ENCODE data around the gene NFATC3.

The NFATC3 gene

DNA sequence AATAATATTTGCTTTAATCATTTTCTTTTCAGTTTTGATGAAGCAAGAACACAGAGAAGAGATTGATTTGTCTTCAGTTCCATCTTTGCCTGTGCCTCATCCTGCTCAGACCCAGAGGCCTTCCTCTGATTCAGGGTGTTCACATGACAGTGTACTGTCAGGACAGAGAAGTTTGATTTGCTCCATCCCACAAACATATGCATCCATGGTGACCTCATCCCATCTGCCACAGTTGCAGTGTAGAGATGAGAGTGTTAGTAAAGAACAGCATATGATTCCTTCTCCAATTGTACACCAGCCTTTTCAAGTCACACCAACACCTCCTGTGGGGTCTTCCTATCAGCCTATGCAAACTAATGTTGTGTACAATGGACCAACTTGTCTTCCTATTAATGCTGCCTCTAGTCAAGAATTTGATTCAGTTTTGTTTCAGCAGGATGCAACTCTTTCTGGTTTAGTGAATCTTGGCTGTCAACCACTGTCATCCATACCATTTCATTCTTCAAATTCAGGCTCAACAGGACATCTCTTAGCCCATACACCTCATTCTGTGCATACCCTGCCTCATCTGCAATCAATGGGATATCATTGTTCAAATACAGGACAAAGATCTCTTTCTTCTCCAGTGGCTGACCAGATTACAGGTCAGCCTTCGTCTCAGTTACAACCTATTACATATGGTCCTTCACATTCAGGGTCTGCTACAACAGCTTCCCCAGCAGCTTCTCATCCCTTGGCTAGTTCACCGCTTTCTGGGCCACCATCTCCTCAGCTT lies 105.8 kb downstream of the NFATC3 start:
- DNase-seq (ENCODE audit: low read depth), result no peak

DNA sequence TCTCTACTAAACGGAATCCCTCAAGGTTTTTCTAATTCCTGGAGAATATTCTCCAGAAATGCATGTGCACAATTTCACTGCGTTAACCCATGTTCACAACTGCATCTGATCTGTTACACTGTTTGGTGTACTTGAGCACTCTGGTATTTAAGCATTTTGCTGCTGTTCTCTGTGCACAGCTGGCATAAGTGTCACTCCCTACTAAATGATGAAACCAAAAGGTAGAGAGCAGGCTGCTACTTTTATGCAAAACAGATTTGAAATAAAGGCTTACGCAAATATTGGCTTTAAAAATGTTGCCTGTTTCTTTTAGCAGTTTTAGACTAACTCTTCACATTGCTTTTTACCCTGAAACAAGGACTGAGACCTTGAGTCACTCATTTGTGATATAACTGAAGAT lies 109.1 kb downstream of the NFATC3 start:
- DNase-seq (ENCODE audit: low read depth), result no peak

DNA sequence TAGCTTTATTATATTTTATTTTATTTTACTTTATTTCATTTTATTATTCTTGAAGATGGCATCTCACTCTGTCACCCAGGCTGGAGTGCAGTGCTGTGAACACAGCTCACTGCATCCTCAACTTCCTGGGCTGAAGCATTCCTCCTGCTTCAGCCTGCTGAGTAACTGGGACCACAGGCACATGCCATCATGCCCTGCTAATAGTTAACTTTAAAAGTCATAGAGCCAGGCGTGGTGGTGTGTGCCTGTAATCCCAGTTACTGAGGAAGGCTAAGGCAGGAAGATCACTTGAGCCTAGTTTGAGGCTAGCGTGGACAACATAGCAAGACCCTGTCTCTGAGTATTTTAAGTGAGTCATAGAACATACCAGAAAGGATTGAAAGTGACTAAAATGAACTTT lies 112.1 kb downstream of the NFATC3 start:
- no peak for DNase-seq (ENCODE audit: low read depth)

DNA sequence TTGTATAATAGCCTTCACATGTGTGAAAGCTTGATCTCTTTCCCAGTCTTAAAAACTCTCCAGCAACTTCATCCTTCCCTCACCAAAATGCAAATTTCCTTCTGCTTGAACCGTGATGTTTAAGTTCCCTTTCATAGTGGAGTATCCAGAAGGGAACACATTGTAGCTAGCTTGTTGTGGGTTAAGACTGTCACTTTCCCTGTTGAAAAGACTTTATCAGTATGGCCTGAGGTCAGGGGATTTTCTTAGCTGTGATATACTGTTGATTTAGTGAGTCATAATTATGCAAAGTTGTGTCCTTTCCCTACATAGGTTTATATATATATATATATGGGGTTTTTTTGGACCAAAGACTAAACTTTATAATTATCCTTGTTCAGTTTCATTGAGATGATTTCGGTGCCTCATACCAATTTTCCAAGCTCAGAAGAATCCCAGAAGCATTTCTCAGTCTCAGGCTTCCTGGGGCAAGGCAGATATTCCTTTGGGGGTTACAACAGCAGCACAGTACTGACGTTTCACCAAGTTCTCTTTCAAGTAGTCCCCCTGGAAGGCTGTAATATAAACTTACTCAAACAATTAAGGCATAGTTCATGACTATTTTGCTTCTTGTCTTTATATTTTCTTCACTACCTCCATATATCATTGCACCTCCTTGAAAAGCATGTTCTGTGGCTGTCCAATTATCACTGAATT lies 115.1 kb downstream of the NFATC3 start:
- no peak for DNase-seq (ENCODE audit: low read depth)

DNA sequence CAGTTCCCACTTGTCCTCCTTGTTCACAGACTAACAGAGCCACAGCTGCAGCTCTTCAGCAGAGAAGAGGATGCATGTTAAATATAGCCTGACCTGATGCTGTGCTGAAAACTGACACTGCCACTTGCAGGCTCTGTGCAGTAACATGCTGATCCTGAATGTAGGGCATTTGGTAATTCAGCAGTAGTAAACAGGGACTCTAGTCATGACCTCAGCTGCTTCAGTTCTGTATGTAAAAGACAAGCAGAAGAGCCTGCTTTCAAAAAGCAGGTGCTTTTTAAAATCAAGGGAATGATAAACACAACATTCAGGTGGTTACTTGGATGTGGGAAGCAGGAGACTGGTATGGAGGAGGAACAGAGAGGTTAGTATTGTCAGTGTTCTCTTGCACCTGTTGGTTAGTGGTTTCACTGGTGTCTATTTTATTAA lies 116.9 kb downstream of the NFATC3 start:
- no peak for DNase-seq (ENCODE audit: low read depth)

DNA sequence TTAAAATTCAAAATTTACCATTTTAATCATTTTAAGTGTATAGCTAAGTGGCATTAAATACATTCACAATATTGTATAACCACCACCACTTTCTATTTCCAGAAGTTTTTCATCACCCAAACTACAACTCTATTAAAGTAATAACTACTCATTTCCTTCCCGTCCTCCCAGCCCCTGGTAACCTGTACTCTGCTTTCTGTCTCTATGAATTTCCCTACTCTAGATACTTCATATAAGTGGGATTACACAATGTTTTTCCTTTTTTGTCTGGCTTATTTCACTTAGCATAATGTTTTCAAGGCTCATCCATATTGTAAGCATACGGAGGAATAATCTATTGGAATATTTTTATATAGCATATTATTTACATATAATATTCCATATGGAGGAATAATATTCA lies 121.1 kb downstream of the NFATC3 start:
- DNase-seq (ENCODE audit: low read depth), result no peak

DNA sequence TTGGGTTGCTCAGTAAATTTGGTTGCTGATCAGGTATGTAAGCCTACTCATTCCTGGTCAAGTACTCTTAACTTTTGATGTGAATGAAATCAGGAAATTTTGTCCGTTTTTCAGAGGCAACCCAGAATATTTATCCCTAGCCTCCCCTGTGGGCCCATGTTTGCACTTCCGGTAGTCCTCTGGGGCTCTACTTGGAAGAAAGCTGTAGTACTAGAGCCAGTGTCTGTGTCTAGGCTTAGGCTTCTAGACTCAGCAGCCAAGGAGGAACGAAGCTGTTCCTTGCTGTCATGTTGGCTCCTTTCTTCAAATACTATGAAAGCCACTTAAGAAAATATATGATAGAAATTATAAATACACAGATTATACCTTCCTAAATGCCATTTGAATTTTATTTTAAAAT lies 129.6 kb downstream of the NFATC3 start:
- no peak for DNase-seq (ENCODE audit: low read depth)

DNA sequence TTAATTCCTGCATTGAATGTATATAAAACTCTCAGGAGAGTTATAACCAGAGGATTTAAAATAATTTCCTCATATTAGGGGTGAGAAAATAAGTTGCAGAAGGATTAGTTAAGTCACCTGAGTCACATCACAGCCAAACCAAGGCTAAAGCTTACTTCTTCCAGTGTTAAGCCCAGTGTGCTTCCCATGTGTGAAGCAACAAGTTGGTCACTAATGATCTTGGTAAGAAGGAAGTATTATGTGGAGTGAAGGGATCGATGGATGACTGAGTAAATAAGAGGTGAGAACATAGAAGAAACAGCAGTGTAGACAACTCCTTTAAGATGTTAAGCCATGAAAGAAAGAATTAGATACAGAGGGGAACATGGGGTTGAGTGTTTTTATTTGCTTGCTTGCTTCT lies 130.1 kb downstream of the NFATC3 start:
- no peak for DNase-seq (ENCODE audit: low read depth)

DNA sequence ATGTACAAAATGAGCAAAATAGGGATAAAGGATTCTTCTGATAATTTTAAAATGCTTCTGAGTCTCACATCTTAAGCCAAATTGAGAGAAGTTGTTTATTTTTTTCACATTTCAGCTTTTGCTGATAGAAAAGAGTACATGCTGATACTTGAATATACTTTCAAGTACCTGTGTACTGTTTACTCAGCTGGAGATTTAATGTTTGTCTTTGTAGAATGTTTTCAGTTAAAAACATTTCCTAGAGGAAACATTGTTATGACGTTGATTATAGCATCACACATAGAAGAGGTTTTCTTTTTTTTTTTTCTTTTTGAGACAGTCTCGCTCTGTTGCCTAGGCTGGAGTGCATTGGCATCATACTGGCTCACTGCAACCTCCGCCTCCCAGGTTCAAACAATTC lies 131.1 kb downstream of the NFATC3 start:
- no peak for DNase-seq (ENCODE audit: low read depth)

DNA sequence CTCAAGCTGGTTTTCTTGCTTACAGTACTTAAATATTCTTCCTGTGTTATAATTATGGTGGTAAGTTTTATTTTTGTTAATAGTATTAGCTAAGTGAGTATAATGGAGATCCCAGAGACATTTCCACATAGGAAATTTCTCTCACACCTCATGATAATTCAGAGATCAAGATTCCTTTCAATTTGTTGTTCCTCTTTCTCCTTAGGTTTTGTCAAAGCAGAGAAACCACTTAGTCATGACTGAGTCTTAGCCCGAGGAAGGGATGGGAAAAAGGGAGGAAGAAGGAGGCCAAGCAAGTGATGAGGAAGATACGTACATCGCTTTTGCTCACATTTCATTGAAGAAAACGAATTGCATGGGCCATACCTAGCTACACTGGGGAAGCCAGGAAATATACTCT lies 132.3 kb downstream of the NFATC3 start:
- DNase-seq (ENCODE audit: low read depth), result no peak

DNA sequence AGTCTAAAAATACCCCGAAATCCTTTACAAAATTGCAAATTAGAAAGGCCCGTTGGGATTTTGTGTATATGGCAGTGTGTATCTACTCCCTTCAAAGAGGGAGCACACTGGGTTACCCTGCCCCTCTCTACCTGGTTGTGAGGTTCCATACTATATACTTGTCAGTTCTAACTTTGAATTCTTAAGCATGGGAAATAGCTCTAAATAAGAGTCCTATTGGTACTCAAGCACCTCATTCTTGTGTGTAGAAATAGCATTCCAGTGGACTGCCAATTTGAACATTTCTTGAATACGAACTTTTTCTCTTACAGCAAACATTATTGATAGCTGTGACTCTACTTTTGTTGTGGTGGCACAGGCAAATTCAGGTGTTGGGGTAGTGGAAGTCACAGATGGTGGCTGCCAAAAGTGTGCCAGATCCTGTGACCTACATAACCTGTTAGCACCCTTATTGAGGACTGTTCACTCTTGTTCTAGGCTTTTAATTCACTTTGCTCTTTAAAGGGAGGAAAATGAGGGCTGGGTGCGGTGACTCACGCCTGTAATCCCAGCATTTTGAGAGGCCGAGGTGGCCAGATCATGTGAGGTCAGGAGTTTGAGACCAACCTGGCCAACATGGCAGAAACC lies 134.7 kb downstream of the NFATC3 start:
- DNase-seq (ENCODE audit: low read depth), result no peak

DNA sequence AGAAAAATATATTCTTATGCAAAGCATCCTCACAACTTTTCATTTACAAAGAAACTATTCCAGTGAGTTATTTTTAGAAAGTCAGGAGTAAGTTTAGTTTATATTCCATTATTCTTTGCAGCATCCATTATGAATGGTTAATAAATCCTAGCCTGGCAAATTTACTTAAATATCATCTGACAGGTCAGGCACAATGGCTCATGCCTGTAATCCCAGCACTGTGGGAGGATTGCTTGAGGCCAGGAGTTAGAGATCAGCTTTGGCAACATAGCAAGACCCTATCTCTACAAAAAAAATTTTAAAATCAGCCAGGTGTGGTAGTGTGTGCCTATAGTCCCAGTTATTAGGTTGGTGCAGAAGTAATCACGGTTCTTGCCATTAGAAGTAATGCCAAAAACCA lies 137.9 kb downstream of the NFATC3 start:
- no peak for DNase-seq (ENCODE audit: low read depth)

DNA sequence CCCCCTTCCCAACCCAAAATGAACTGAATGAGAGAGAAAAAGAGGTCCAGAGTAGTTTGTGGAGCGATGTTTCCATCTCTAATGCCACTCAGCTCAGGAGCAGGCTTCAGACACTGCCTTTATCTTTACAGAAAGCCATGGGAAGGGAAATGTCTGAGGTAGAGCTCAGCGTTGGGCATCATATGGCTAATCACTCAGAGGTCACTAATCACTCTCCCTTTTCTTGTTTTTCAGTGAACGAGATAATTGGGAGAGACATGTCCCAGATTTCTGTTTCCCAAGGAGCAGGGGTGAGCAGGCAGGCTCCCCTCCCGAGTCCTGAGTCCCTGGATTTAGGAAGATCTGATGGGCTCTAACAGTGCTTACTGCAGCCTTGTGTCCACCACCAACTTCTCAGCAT lies 140.9 kb downstream of the NFATC3 start:
- DNase-seq (ENCODE audit: low read depth), result no peak

DNA sequence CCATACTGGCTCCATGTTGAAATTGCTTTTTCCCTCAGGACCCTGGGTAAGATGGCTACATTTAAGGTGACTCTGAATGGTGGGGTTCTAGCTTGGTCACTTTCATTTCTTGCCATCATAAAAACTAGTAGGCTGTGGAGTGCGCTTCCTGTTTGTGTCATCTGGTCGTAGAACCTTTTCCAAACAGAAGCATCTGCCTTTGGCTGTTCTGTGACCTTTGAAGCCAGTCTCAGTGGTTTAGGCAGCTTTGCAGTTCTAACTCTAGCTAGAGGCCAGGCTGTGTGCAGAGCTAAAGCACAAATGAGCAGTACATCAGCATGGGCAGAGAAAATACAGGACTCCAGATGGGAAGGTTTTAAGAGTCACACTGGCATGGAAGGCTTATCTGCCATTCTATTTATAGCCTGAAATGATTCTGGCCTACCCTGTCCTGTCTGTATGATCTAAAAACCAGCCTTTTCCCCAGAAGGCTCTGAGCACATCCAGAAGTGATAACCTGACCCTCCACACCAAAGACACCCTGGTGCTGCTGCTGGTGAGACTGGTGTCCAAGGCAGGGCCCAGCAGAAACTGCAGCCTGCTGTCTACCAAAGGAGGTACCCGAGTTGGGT lies 142.1 kb downstream of the NFATC3 start:
- DNase-seq (ENCODE audit: low read depth), result no peak

DNA sequence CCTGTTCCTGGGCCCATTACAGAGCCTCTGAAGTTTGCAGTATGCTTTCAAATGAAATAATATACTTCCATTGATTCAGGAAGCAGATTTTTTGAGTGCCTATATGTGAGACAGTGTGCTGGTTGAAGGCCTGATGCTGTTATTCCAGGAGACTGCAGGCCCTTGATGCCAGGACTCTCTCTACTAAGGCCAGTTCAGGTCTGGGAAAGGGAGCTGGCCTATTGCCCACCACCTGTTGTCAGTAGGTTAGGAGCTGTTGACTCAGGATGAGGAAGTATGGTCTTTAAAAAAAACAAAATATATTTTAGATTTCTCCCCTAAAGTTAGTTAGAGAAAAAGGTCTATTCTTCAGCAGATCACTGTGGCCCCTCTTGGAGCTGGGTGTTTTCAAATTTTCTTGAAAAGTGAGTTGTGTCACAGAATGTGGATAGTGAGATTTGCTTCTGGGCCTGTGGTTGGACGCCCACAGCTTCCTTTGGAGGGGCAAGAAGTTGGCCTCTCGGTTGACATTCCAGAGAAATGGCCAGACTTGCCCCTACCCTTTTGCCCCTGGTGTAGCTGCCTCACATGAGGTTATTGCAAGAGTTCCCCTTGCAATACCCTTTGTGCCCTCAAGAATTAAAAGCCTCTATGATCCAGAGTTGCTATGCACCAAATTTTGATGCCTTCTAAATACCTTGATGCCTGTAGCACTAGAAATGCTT lies 142.8 kb downstream of the NFATC3 start:
- no peak for DNase-seq (ENCODE audit: low read depth)

DNA sequence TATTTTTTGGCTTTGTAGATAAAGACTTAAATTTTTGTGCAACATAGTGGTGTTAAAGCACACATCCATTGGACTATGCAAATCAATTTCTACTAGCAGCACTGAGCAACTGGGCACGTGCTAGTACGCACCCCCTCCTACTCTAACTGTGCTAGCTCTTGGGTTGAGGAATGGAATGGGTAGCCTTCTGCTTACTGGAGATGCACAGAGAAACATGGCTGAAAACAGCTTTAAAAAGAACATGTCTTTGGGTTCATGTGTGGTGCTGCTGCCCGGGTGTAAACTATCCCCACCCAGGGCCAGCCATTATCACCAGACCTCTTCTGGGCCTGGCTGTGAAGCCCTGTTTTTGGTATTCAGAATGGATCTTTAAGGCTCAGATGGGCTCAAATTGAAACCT lies 143.5 kb downstream of the NFATC3 start:
- no peak for DNase-seq (ENCODE audit: low read depth)

DNA sequence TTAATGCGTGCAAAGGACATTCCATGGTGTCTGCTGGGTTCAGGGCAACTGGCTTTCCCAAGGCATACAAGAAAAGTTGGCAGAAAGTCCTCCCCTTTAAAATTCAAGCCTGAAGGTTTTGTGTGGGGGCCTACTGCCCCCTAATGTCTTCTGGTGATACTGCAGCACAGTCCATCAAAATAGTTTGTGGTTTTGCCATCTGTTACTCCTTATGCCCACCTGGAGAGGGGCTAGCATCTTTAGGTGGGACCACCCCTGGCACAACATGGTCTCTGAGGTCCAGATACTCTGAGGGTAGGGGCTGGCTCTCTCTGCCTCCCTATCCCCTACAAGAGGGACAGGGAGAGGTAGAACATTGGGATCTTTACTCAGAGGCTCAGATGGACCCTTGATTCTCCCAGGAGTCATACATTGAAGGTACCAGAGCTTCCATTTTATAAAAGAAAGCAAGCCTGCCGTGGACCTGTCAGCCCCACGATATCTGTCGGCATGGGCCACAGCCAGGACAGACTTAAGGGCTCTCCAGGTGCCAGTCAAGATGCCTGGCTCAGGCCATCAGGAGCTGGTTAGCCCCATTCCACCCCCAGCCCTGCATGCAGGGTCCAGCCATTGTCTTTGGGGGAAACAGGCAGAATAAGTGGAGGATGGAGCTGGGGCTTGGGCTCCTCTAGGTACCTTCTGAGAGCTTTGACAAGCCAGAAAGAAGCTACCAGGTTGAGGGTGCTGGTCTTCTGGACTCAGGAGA lies 144.4 kb downstream of the NFATC3 start:
- no peak for DNase-seq (ENCODE audit: low read depth)

DNA sequence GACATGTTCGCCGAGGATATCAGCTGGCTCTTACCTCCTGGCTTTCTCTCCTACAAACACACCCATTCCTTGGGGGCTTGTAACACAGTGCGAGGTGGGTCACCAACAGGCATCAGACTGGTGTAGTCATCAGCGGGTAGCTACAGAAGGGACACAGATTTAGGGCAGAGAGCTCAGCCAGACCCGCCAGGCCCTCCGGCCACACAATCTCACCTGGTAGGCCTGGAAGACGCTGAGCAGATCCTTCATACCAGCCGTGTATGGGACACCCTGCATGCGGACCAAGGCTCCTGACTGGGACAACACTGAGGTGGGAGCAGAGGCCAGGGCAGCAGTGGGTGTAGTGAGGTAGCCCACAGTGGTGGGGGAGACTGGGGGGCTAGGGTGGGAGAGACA lies 145.0 kb downstream of the NFATC3 start:
- DNase-seq (ENCODE audit: low read depth), result no peak

DNA sequence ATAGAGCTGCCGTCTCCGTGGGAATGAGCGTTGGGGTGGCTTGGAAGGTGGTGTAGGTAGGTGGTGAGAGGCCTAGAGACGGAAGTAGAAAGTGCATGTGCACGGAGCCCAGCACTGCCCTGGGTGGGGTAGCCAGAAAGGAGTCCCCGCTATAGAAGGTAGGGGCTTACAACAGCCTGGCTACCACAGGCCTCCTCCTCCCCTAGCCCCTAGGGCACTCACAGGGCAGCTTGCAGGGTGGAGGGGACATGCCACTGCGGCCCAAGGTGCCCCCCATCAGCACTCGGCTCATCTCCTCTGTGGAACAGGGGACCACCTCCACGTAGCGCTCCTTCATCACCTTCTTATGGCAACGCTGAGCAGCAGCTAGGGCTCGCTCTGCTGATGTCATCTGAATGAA lies 145.8 kb downstream of the NFATC3 start:
- DNase-seq (ENCODE audit: low read depth), result no peak

DNA sequence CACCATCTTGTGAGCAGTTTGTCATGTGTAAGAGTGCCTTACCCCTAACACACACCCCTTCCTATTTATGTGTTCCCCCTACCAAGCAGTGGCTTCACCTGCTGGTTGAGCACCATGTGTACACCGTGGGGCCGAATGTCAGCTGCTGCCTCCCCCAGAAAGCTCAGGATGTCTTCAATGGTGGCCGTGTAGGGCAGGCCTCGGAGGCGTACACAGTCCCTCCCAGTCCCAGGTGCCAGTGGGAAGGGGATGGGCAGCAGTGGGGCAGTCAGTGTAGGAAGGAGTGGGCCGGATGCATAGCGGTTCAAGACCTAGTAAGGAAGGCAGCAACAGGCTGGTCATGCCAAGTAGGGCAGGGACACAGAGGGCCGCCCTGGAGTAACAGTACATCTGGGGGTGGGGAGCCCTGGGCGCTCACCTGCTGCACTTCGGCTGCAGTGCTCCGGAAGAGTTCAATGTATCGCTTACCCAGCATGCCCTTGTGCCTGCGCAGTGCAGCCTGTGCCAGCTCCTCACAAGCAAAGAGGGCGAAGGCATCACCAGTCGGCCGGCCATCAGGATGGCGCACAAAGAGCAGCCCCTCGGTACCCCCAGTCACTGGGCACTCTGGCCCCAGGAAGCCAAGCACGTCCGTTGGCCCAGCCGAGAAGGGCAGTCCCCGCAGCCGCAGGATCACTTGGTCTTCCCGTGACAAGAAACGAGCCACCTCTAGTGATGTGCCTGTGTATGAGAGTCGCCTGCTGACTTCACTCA lies 146.4 kb downstream of the NFATC3 start:
- DNase-seq (ENCODE audit: low read depth), result no peak

DNA sequence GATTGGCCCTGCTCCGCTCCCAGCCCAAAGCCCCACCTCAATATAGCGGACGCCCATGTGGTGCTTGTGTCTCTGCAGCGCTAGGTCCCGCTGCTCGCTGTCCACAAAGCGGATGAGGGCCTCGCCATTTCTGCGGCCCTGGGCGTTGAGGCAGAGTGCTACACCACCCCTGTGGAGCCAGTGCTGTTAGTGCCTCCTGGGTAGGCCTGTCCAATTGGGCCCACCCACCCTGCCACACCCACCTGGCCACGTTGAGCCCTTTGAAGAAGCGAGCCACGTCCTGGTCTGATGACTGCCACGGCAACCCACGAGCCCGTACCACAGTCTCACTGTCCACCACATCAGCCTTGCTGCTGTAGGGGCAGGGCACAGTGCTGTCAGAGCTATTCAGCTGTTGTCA lies 147.2 kb downstream of the NFATC3 start:
- no peak for DNase-seq (ENCODE audit: low read depth)

Measured in activated T-helper 1 cell treated with Interleukin-2 at 50 U/mL for 16 hours (primary cell).